K562 (cell line): ENCODE data around the gene TSPAN14. TPM values are rescaled to one million over a fixed set of nuclear protein-coding genes. Genes with fewer than 3 reads are reported as not detected.

ENCODE experiments used
- C11orf30 ChIP-seq: fragments of 450-650 bp; IDR thresholded peaks from 2 replicates; pipeline ENCODE4 v1.6.1; 2016; ENCODE audit warnings: low read depth, mild to moderate bottlenecking
- CBX3 ChIP-seq, 2 experiments: IDR thresholded peaks; 1 replicate in 1 of 2; 2 replicates in 1 of 2; pipeline ENCODE4 v1.6.1; 2012; ENCODE audit warnings: inconsistent platforms in 2 of 2, low read length in 2 of 2, borderline replicate concordance in 1 of 2, control low read depth in 1 of 2
- E4F1 ChIP-seq: fragments of 250-450 bp; sonication (Bioruptor Pico); IDR thresholded peaks from 2 replicates; pipeline ENCODE4 v1.5.0; 2021; ENCODE audit warnings: mild to moderate bottlenecking, borderline replicate concordance
- ELF2 ChIP-seq: fragments of 250-450 bp; sonication (Bioruptor Pico); IDR thresholded peaks from 2 replicates; pipeline ENCODE4 v1.5.0; 2021; ENCODE audit warnings: mild to moderate bottlenecking
- ERF ChIP-seq: fragments of 450-650 bp; formaldehyde crosslinking; IDR thresholded peaks from 2 replicates; pipeline ENCODE4 v1.4.0; 2020; ENCODE audit warnings: mild to moderate bottlenecking, mixed read lengths
- HDAC1 ChIP-seq, 2 experiments: fragments of 450-650 bp; IDR thresholded peaks; 2 replicates each; pipeline ENCODE4 v1.6.1; 2016 to 2017; ENCODE audit warnings: inconsistent platforms in 1 of 2, mild to moderate bottlenecking in 1 of 2, moderate library complexity in 1 of 2
- MCM2 ChIP-seq: fragments of 450-650 bp; IDR thresholded peaks from 2 replicates; pipeline ENCODE4 v1.6.1; 2017; ENCODE audit warnings: low read depth, mild to moderate bottlenecking
- MEIS2 ChIP-seq: fragments of 450-650 bp; IDR thresholded peaks from 2 replicates; pipeline ENCODE4 v1.6.1; 2014; ENCODE audit warnings: mild to moderate bottlenecking; ENCODE audit not compliant: partially characterized antibody
- MNT ChIP-seq, 2 experiments: fragments of 450-650 bp; conservative IDR thresholded peaks; 2 replicates each; pipeline ENCODE4 v1.6.1; 2017; ENCODE audit warnings: mild to moderate bottlenecking in 2 of 2, moderate library complexity in 2 of 2
- PBX2 ChIP-seq, 2 experiments: IDR thresholded peaks in 1 of 2; conservative IDR thresholded peaks in 1 of 2; 2 replicates each; pipeline ENCODE4 v1.6.1; 2016; ENCODE audit warnings: low read depth in 2 of 2, mild to moderate bottlenecking in 1 of 2, missing compliant biosample characterization in 1 of 2, missing genetic modification characterization in 1 of 2, moderate library complexity in 1 of 2
- PML ChIP-seq: IDR thresholded peaks from 2 replicates; pipeline ENCODE4 v1.6.1; 2012; ENCODE audit warnings: low read length, inconsistent platforms
- TBP ChIP-seq: optimal IDR thresholded peaks from 2 replicates; pipeline ENCODE3; 2011; ENCODE audit warnings: low read depth, low read length, improper control_type of control experiment
- ZNF165 ChIP-seq: fragments of 250-450 bp; sonication (Bioruptor Pico); IDR thresholded peaks from 2 replicates; pipeline ENCODE4 v1.4.0; 2020; ENCODE audit warnings: borderline replicate concordance
- polyA plus RNA-seq, 8 experiments: library from polyadenylated mRNA; depleted of rRNA in 4 of 8; stranded (reverse) in 5 of 8; unstranded in 3 of 8; fragments of >200 nt; fragmentation: Nextera tagmentation in 2 of 8; fragmentation: Illumina TruSeq in 1 of 8; extraction: Ambion mirVana in 2 of 8; extraction: Trizol in 1 of 8; gene quantifications; 2 replicates each; pipeline versions ENCODE4 v1.2.1 to v1.2.3, GENCODE V29; 2011 to 2014; ENCODE audit warnings: inconsistent platforms in 1 of 8, missing spikeins in 1 of 8
- total RNA-seq, 7 experiments: library from RNA; depleted of rRNA in 6 of 7; stranded (reverse); fragments of >200 nt in 6 of 7; fragmentation: Illumina TruSeq in 2 of 7; extraction: Trizol in 2 of 7; gene quantifications; 2 replicates each; pipeline versions ENCODE4 v1.2.1 to v1.2.3, GENCODE V29; 2011 to 2021; ENCODE audit warnings: low replicate concordance in 1 of 7
- TF ChIP-seq, protein P1 (sequence below): fragments of 450-650 bp; formaldehyde crosslinking; IDR thresholded peaks from 2 replicates; pipeline ENCODE4 v1.4.0; 2022; ENCODE audit warnings: missing genetic modification characterization
- TF ChIP-seq, protein P2 (sequence below): fragments of 450-650 bp; IDR thresholded peaks from 2 replicates; pipeline ENCODE4 v1.6.1; 2016; ENCODE audit warnings: antibody characterized with exemption

TSPAN14 gene
- total and polyA plus RNA-seq, 9 of the 15 experiments (the other 6 are each of a cell fraction or from before 2014, with no cell fraction given), result 5.8 to 92.9 (median 23.3) TPM

GRCh38 chr10:80498833-80499741 lies 45.0 kb downstream of the TSPAN14 start (continued):
- TF ChIP-seq ERF (no peak), CBX3 (IDR thresholded peaks at IDR 0.05; ENCODE audit: borderline replicate concordance in 1 of 2, low read length in 2 of 2) (peak in 1 of 2 experiments; percentile 87; a peak in 2 of 3 replicates), ZNF165 (CRISPR knock-in tag) (no peak), MEIS2 (peak; percentile 63), PBX2 (CRISPR knock-in tag; IDR thresholded peaks at IDR 0.05; ENCODE audit: low read depth) (no peak), PBX2 (tag; conservative IDR thresholded peaks at IDR 0.05; ENCODE audit: low read depth) (0 out of 2 replicates have a peak, but pooled peaks have one; percentile 21), TBP (peak; percentile 47), HDAC1 (IDR thresholded peaks at IDR 0.05) (peak in 1 of 2 experiments; percentile 54; a peak in 2 of 4 replicates), ELF2 (CRISPR knock-in tag) (no peak), MNT (conservative IDR thresholded peaks at IDR 0.05) (peak in 1 of 2 experiments; percentile 38; a peak in 1 of 4 replicates), C11orf30 (peak; percentile 88), E4F1 (no peak), PML (no peak; the same call in 1 of the 2 replicates), MCM2 (no peak)
- TF ChIP-seq, protein P1, sequence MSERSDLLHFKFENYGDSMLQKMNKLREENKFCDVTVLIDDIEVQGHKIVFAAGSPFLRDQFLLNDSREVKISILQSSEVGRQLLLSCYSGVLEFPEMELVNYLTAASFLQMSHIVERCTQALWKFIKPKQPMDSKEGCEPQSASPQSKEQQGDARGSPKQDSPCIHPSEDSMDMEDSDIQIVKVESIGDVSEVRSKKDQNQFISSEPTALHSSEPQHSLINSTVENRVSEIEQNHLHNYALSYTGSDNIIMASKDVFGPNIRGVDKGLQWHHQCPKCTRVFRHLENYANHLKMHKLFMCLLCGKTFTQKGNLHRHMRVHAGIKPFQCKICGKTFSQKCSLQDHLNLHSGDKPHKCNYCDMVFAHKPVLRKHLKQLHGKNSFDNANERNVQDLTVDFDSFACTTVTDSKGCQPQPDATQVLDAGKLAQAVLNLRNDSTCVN (CRISPR knock-in tag), result no peak
- TF ChIP-seq, protein P2, sequence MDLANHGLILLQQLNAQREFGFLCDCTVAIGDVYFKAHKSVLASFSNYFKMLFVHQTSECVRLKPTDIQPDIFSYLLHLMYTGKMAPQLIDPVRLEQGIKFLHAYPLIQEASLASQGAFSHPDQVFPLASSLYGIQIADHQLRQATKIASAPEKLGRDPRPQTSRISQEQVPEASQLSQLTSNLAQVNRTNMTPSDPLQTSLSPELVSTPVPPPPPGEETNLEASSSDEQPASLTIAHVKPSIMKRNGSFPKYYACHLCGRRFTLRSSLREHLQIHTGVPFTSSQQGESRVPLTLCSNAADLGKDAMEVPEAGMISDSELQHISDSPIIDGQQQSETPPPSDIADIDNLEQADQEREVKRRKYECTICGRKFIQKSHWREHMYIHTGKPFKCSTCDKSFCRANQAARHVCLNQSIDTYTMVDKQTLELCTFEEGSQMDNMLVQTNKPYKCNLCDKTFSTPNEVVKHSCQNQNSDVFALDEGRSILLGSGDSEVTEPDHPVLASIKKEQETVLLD, result peak; percentile 18; the same call in 1 of the 2 replicates
